Embryonic facial prominence (tissue), 1 donor: ENCODE measurements around the gene CDCP1.
"Not testable (repeated sequence)": the region's sequence is repeated elsewhere in the genome, so short reads cannot be mapped to it uniquely, and the experiment has no call there.

ENCODE experiments used
- DNase-seq: peaks from one replicate; pipeline ENCODE4 v3.0.0-alpha.2; 2016; ENCODE audit errors: extremely low spot score

The CDCP1 gene

GRCh38 chr3:45084820-45085816 lies 61.1 kb downstream of the CDCP1 start:
- DNase-seq = no peak

- no peak for DNase-seq
Observed at GRCh38 chr3:45084361-45084760, 61.8 kb downstream of the CDCP1 start.

- no peak for DNase-seq
Observed at GRCh38 chr3:45083023-45083422, 63.2 kb downstream of the CDCP1 start.

GRCh38 chr3:45082142-45082538 lies 64.0 kb downstream of the CDCP1 start:
- no peak for DNase-seq

- no peak for DNase-seq
Observed at GRCh38 chr3:45081506-45082141, 64.6 kb downstream of the CDCP1 start.

GRCh38 chr3:45080824-45081223 lies 65.4 kb downstream of the CDCP1 start:
- DNase-seq = no peak

GRCh38 chr3:45079715-45080114 lies 66.5 kb downstream of the CDCP1 start:
- DNase-seq = no peak

GRCh38 chr3:45078910-45079522 lies 67.2 kb downstream of the CDCP1 start:
- DNase-seq = no peak

- DNase-seq = not testable (repeated sequence)
Observed at GRCh38 chr3:45078256-45078655, 67.9 kb downstream of the CDCP1 start.

GRCh38 chr3:45075821-45076625 lies 70.2 kb downstream of the CDCP1 start:
- no peak for DNase-seq

GRCh38 chr3:45071075-45071474 lies 75.1 kb downstream of the CDCP1 start:
- no peak for DNase-seq

GRCh38 chr3:45067941-45068340 lies 78.2 kb downstream of the CDCP1 start:
- DNase-seq = no peak

- DNase-seq = no peak
Observed at GRCh38 chr3:45067486-45067885, 78.7 kb downstream of the CDCP1 start.

- no peak for DNase-seq
Observed at GRCh38 chr3:45066109-45066801, 79.9 kb downstream of the CDCP1 start.

GRCh38 chr3:45065373-45065720 lies 80.8 kb downstream of the CDCP1 start:
- no peak for DNase-seq

GRCh38 chr3:45064512-45065372 lies 81.4 kb downstream of the CDCP1 start:
- no peak for DNase-seq

GRCh38 chr3:45062697-45063070 lies 83.5 kb downstream of the CDCP1 start:
- no peak for DNase-seq

- DNase-seq = no peak
Observed at GRCh38 chr3:45060165-45060892, 85.8 kb downstream of the CDCP1 start.

GRCh38 chr3:45059132-45059531 lies 87.0 kb downstream of the CDCP1 start:
- no peak for DNase-seq

- DNase-seq = no peak
Observed at GRCh38 chr3:45057557-45057956, 88.6 kb downstream of the CDCP1 start.
